Neural crest cell (in vitro differentiated cells): Measurements from ENCODE around the gene HIP1R. TPM values are rescaled to one million over a fixed set of nuclear protein-coding genes. Genes with fewer than 3 reads are reported as not detected.
"Not testable (repeated sequence)": the region's sequence is repeated elsewhere in the genome, so short reads cannot be mapped to it uniquely, and the experiment has no call there.

ENCODE experiments used
- DNase-seq: peaks from one replicate; pipeline ENCODE4 v3.0.0; 2021; ENCODE audit warnings: low read depth, mixed read lengths, low spot score
- H3K27ac Mint-ChIP-seq: one replicate; pipeline ENCODE4 v1.8.0; 2021; ENCODE audit warnings: mild to moderate bottlenecking, mixed read lengths; ENCODE audit not compliant: unreplicated experiment
- H3K27me3 Mint-ChIP-seq: 2 replicates; pipeline ENCODE4 v1.8.0; 2021; ENCODE audit warnings: low read depth, mild to moderate bottlenecking, mixed read lengths
- H3K36me3 Mint-ChIP-seq: 2 replicates; pipeline ENCODE4 v1.8.0; 2021; ENCODE audit warnings: low read depth, mild to moderate bottlenecking, mixed read lengths
- H3K4me1 Mint-ChIP-seq: 2 replicates; pipeline ENCODE4 v1.8.0; 2021; ENCODE audit warnings: mixed read lengths
- H3K4me3 Mint-ChIP-seq: one replicate; pipeline ENCODE4 v1.8.0; 2021; ENCODE audit warnings: mild to moderate bottlenecking, mixed read lengths
- H3K9me3 Mint-ChIP-seq: 2 replicates; pipeline ENCODE4 v1.8.0; 2021; ENCODE audit warnings: mixed read lengths
- total RNA-seq: library from RNA; stranded (reverse); gene quantifications from 2 replicates; pipeline ENCODE4 v1.2.1, GENCODE V29; 2021
- TF ChIP-seq, protein P1 (sequence below): fragments of 200-600 bp; sonication (generic); conservative IDR thresholded peaks from 2 replicates; pipeline ENCODE4 v1.5.0; 2021; ENCODE audit warnings: antibody characterized with exemption, mild to moderate bottlenecking

Gene HIP1R
- total RNA-seq, 1 donor from 2014 or later = 23.2 TPM

DNA sequence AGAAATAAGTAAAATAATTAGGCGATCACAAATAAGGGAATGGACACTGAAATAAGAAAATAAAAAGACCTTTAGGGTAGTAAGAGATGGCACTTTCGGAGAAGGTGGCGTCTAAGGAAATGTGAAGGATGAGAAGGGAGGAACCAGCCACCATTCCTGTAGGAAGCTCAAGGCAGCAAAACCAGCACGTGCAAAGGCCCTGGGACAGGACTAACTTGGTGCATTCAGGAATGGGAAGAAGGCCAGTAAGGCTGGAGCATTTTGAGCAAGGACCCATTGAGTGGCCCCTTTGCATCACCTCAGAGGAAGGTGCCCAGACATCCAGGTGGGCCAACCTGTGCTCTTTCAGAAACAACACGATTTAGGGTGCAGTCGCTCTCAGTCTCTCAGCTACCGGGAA is 61.4 kb downstream of the HIP1R start:
- H3K4me3 Mint-ChIP-seq = peak overlapping the region; percentile 98
- no peaks in the 10 kb centered on the region for H3K27me3 Mint-ChIP-seq
- peak overlapping the region; percentile 97 for H3K27ac Mint-ChIP-seq
- H3K36me3 Mint-ChIP-seq = no peaks in the 10 kb centered on the region
- no peaks in the 10 kb centered on the region for H3K9me3 Mint-ChIP-seq
- TF ChIP-seq, protein P1, sequence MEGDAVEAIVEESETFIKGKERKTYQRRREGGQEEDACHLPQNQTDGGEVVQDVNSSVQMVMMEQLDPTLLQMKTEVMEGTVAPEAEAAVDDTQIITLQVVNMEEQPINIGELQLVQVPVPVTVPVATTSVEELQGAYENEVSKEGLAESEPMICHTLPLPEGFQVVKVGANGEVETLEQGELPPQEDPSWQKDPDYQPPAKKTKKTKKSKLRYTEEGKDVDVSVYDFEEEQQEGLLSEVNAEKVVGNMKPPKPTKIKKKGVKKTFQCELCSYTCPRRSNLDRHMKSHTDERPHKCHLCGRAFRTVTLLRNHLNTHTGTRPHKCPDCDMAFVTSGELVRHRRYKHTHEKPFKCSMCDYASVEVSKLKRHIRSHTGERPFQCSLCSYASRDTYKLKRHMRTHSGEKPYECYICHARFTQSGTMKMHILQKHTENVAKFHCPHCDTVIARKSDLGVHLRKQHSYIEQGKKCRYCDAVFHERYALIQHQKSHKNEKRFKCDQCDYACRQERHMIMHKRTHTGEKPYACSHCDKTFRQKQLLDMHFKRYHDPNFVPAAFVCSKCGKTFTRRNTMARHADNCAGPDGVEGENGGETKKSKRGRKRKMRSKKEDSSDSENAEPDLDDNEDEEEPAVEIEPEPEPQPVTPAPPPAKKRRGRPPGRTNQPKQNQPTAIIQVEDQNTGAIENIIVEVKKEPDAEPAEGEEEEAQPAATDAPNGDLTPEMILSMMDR = no peak
- peaks cover 64% of the 10 kb centered on the region for H3K4me1 Mint-ChIP-seq
- no peak for DNase-seq

DNA sequence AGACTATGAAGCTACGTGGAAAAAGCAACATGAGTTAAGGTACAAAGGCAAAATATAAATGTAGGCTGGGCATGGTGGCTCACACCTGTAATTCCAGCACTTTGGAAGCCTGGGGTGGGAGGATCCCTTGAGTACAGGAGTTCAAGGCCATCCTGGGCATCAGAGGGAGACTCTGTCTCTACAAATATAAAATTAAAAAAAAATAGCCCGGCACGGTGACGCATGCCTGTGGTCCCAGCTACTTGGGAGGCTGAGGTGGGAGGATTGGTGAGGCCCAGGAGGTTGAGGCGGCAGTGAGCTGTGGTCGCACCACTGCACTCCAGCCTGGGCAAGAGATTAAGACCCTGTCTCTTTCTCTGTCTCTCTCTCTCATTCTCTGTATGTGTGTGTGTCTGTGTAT is 64.6 kb downstream of the HIP1R start:
- TF ChIP-seq, protein P1 = no peak
- Mint-ChIP-seq H3K4me1 (peaks cover 35% of the 10 kb centered on the region), H3K36me3 (no peaks in the 10 kb centered on the region), H3K27ac (no peak overlapping the region), H3K4me3 (peak overlapping the region; percentile 39), H3K27me3 (peaks cover 8% of the 10 kb centered on the region), H3K9me3 (no peaks in the 10 kb centered on the region)
- no peak for DNase-seq

DNA sequence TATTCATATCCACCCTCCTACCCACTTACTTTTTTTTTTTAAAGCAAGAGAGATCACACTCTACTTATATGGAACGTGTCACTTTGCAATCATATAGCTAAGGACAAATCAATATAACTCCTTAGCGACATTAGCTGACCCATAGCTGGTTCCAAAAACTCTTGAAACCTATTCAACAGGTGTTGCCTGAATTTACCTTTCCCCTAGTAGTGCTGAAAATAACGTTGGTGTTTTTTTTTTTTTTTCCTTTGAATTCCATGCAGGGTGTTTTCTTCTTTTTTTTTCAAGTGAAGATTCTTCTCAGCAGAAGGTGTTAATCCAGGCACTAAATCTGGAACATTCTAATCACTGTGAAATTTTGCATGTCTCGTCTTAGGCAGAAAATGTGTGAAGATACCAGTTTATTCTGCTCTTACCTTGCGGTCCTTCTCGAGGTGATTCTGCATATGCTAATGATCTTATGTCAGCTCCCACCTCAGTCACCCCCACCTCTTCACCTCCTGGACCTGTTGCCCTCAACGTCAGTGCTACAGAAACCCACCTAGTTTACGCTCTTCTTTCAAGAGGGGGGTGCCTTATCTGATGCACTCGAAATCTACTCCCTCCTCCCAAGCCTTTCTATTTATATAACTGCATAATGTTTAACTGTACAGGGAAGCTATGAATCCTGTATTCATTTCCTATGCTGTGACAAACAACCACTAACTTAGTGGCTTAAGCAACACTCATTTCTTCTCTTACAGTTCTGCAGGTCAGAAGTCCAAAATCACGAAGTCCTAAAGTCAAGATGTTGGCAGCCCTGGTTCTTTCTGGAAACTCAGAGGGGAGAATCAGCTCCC is 67.8 kb downstream of the HIP1R start:
- no peaks in the 10 kb centered on the region for H3K36me3 Mint-ChIP-seq
- TF ChIP-seq, protein P1 = no peak
- no peak for DNase-seq

GRCh38 chr12:122903693-122904034 is 68.4 kb downstream of the HIP1R start:
- peaks cover 8% of the 10 kb centered on the region for H3K27me3 Mint-ChIP-seq
- H3K4me3 Mint-ChIP-seq = no peak overlapping the region
- no peaks in the 10 kb centered on the region for H3K9me3 Mint-ChIP-seq

More for the DNA sequence above, 67.8 kb downstream of the HIP1R start:
- H3K27me3 Mint-ChIP-seq = peaks cover 8% of the 10 kb centered on the region
- no peak overlapping the region for H3K27ac Mint-ChIP-seq
- H3K4me3 Mint-ChIP-seq = no peak overlapping the region
- no peaks in the 10 kb centered on the region for H3K9me3 Mint-ChIP-seq
- H3K4me1 Mint-ChIP-seq = peaks cover 12% of the 10 kb centered on the region

GRCh38 chr12:122905258-122905657 is 70.0 kb downstream of the HIP1R start:
- not testable (repeated sequence) for H3K27ac Mint-ChIP-seq, H3K27me3 Mint-ChIP-seq, H3K36me3 Mint-ChIP-seq, H3K4me1 Mint-ChIP-seq, H3K4me3 Mint-ChIP-seq, DNase-seq, H3K9me3 Mint-ChIP-seq

More at GRCh38 chr12:122903693-122904034, 68.4 kb downstream of the HIP1R start:
- Mint-ChIP-seq H3K27ac (no peak overlapping the region), H3K4me1 (peaks cover 6% of the 10 kb centered on the region), H3K36me3 (no peaks in the 10 kb centered on the region)
- DNase-seq = no peak
- TF ChIP-seq, protein P1 = no peak

DNA sequence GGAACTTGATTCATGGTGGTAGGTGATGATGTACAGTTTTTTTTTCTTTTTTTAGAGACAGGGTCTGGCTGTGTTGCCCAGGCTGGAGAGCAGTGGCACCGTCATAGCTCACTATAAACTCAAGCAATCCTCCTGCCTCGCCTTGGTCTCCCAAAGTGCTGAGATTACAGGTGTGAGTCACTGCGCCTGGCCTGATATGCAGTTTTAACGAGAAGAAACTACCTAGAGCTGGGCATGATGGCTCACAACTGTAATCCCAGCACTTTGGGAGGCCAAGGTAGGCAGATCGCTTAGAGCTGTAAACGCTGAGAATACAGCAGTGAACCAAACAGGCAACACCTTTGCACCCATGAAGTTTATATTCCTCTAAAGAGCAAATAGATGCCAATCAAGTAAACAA is 73.7 kb downstream of the HIP1R start:
- no peak for DNase-seq
- Mint-ChIP-seq H3K27ac (no peak overlapping the region), H3K36me3 (no peaks in the 10 kb centered on the region), H3K9me3 (no peaks in the 10 kb centered on the region), H3K4me3 (no peak overlapping the region), H3K27me3 (no peaks in the 10 kb centered on the region), H3K4me1 (peaks cover 13% of the 10 kb centered on the region)
- TF ChIP-seq, protein P1 = no peak
